Tibial artery (tissue), 4 donors: Measurements from ENCODE around the gene MARVELD2.
"Not testable (repeated sequence)": the region's sequence is repeated elsewhere in the genome, so short reads cannot be mapped to it uniquely, and the experiment has no call there.

Experiments used
- DNase-seq, 2 donors: peaks; one replicate each; pipeline ENCODE4 v3.0.0-alpha.2; 2019
- H3K27ac ChIP-seq, 2 donors: fragments of 200-600 bp; sonication (generic) in 1 of 2; 1 replicate in 1 of 2; 2 replicates in 1 of 2; pipeline ENCODE4 v1.5.1; 2018 to 2019; ENCODE audit warnings: mild to moderate bottlenecking in 1 of 2
- H3K27me3 ChIP-seq, 2 donors: fragments of 200-600 bp; sonication (generic) in 1 of 2; one replicate each; pipeline versions ENCODE4 v1.5.1 to v1.6.0; 2016 to 2019
- H3K36me3 ChIP-seq, 3 donors: fragments of 200-600 bp; sonication (generic) in 2 of 3; one replicate each; pipeline ENCODE4 v1.5.1; 2016 to 2019; ENCODE audit warnings: mild to moderate bottlenecking in 2 of 3
- H3K4me1 ChIP-seq, 4 donors: fragments of 200-600 bp; sonication (generic) in 2 of 4; 1 replicate in 3 of 4; 2 replicates in 1 of 4; pipeline ENCODE4 v1.5.1; 2016 to 2019
- H3K4me3 ChIP-seq, 2 donors: fragments of 200-600 bp; sonication (generic) in 1 of 2; 1 replicate in 1 of 2; 2 replicates in 1 of 2; pipeline ENCODE4 v1.5.1; 2018 to 2019; ENCODE audit warnings: mild to moderate bottlenecking in 2 of 2
- H3K9me3 ChIP-seq, 3 donors: fragments of 200-600 bp; sonication (generic) in 1 of 3; one replicate each; pipeline ENCODE4 v1.5.1; 2016 to 2019
- CTCF ChIP-seq, 2 experiments: fragments of 200-600 bp in 1 of 2; fragments of 450-650 bp in 1 of 2; IDR thresholded peaks; one replicate each; pipeline ENCODE4 v1.5.1; 2017 to 2019; ENCODE audit warnings: antibody characterized with exemption in 2 of 2, mild to moderate bottlenecking in 1 of 2, moderate library complexity in 1 of 2
- intact Hi-C: fragments of 100-400 bp; cut with DNase I; formaldehyde crosslinking; loops from one replicate; pipeline ENCODE4 v1.15.0; 2023; ENCODE audit warnings: low total_unique reads

Gene MARVELD2

DNA sequence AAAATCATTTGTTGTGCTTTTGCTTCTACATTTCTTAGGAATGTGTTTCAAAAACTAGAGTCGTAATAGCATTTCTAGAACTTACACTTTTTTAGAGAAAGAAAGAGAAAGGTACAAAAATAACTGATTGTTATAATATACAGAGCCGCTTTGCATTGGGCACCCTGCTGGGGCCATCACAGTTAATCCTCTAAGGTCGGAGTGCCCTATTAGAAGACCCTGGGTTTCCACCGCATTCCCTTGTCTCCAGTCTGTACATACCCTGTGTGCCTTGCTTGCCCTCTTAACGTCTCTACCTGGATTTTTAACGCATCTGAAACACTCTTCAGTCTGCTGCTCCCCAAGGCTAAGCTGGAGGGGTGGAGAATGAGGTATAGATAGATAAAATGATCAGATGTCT, 1.3 kb downstream of the MARVELD2 start:
- Histone ChIP-seq H3K27ac (no peak overlapping the region), H3K27me3 (no peaks in the 10 kb centered on the region), H3K4me3 (no peak overlapping the region), H3K9me3 (no peaks in the 10 kb centered on the region), H3K36me3 (peaks cover 10 to 39% (median 28%) of the 10 kb centered on the region in 3 donors), H3K4me1 (peaks cover 0 to 12% (median 4%) of the 10 kb centered on the region in 4 donors)
- intact Hi-C loops, result no loop called here
- no peak for DNase-seq
- TF ChIP-seq CTCF (IDR thresholded peaks at IDR 0.05), result no peak

- DNase-seq, result no peak
- Histone ChIP-seq H3K9me3 (no peaks in the 10 kb centered on the region), H3K27ac (no peak overlapping the region), H3K4me1 (peaks cover 0 to 12% (median 4%) of the 10 kb centered on the region in 4 donors), H3K27me3 (no peaks in the 10 kb centered on the region), H3K4me3 (no peak overlapping the region), H3K36me3 (peaks cover 5 to 34% (median 23%) of the 10 kb centered on the region in 3 donors)
- TF ChIP-seq CTCF (IDR thresholded peaks at IDR 0.05), result no peak
- intact Hi-C loops, result no loop called here
Measured at GRCh38 chr5:69416699-69417098, 1.8 kb downstream of the MARVELD2 start.

- H3K4me1 ChIP-seq, result peaks cover 0 to 12% (median 4%) of the 10 kb centered on the region in 4 donors
- no peaks in the 10 kb centered on the region for H3K27me3 ChIP-seq
- H3K27ac ChIP-seq, result no peak overlapping the region
- H3K36me3 ChIP-seq, result peaks cover 0 to 15% (median 7%) of the 10 kb centered on the region in 3 donors
- intact Hi-C loops, result no loop called here
- no peak for DNase-seq
- no peak for TF ChIP-seq CTCF (IDR thresholded peaks at IDR 0.05)
- no peak overlapping the region for H3K4me3 ChIP-seq
- H3K9me3 ChIP-seq, result no peaks in the 10 kb centered on the region
Measured at GRCh38 chr5:69418554-69418953, 3.6 kb downstream of the MARVELD2 start.

DNA sequence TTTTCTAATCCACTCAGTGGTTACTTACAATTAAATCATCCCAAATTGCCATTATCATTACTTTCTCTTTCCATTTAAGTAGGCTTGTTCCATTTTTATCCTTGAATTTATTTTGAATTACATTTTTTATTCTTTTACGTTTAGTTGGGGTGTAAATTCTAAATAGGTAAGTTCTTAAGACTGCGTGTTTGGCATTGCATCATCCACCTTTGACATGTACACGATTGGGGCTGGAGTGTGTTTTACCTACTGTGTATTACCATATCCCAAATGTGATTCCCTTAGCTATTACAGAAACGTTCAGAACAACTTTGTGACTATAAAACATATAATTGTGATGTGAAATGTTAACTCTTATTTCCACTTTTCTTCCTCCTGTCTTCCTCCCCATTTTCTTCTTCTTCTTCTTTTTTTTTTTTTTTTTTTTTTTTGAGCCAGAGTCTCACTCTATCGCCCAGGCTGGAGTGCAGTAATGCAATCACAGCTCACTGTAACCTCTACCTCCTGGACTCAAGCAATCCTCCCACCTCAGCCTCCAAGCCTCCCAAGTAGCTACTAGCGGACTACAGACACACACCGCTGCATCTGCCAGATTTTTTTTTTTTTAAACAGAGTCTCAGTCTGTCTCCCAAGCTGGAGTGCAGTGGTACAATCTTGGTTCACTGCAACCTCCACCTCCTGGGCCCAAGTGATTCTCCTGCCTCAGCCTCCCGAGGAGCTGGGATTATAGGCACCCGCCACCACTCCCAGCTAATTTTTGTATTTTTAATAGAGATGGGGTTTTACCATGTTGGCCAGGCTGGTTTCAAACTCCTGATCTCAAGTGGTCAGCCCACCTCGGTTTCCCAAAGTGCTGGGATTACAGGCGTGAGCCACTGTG, 16.7 kb downstream of the MARVELD2 start:
- no peak overlapping the region for H3K27ac ChIP-seq
- no peaks in the 10 kb centered on the region for H3K27me3 ChIP-seq
- no peaks in the 10 kb centered on the region for H3K4me1 ChIP-seq
- no peak for DNase-seq
- no peak overlapping the region for H3K4me3 ChIP-seq
- no peak for TF ChIP-seq CTCF (IDR thresholded peaks at IDR 0.05)
- intact Hi-C loops, result no loop called here
- no peaks in the 10 kb centered on the region for H3K9me3 ChIP-seq
- no peaks in the 10 kb centered on the region for H3K36me3 ChIP-seq

DNA sequence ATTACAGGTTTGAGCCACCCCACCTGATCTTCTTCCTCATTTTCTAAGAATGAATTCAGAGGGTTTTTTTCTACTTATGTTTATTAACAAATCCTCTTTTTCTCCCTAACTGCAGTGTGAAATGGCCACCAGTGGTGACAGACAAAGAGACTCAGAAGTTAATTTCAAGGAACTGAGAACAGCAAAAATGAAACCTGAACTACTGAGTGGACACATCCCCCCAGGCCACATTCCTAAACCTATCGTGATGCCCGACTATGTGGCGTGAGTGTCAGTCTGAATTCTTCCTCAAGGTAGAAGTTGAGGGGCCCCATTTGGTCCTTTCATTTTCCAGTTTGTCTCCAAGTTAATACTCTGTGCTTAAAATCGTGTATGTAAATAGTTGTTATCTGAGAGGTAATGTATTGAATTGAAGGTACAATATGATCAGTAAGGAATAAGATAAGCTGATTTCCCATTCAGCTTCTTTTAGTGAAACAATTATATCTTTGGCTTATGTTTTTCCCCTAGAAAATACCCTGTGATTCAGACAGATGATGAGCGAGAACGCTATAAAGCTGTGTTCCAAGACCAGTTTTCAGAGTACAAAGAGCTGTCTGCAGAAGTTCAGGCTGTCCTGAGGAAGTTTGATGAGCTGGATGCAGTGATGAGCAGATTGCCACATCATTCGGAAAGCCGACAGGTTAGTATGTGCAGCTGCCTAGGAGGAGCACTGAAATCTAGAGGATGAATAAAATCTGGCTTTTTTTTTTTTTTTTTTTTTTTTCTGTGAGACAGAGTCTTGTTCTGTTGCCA, 17.7 kb downstream of the MARVELD2 start:
- Histone ChIP-seq H3K4me3 (no peak overlapping the region), H3K27ac (no peak overlapping the region), H3K27me3 (no peaks in the 10 kb centered on the region), H3K4me1 (no peaks in the 10 kb centered on the region), H3K9me3 (no peaks in the 10 kb centered on the region), H3K36me3 (no peaks in the 10 kb centered on the region)
- intact Hi-C loops, result no loop called here
- TF ChIP-seq CTCF (IDR thresholded peaks at IDR 0.05), result no peak
- DNase-seq, result no peak

- DNase-seq, H3K27ac ChIP-seq, intact Hi-C loops, H3K4me3 ChIP-seq, H3K36me3 ChIP-seq, H3K9me3 ChIP-seq, H3K4me1 ChIP-seq, H3K27me3 ChIP-seq: not testable (repeated sequence)
Measured at GRCh38 chr5:69435276-69435884, 20.5 kb downstream of the MARVELD2 start.
